OCI-LY1 (cell line): ENCODE results near the gene ZBTB7C.

Experiments
- EZH2 ChIP-seq: fragments of 200-600 bp; sonication (generic), shearing (Covaris generic); IDR thresholded peaks from 2 replicates; pipeline ENCODE4 v1.8.0; 2017; ENCODE audit warnings: borderline replicate concordance, mixed run types, mild to moderate bottlenecking, antibody characterized with exemption, low read length, moderate library complexity, mixed read lengths
- TF ChIP-seq, protein P1 (sequence below): fragments of 200-600 bp; sonication (generic), shearing (Covaris generic); IDR thresholded peaks from 2 replicates; pipeline ENCODE4 v1.5.1; 2017; ENCODE audit warnings: mild to moderate bottlenecking, antibody characterized with exemption, low read length, moderate library complexity, mixed read lengths

DNA sequence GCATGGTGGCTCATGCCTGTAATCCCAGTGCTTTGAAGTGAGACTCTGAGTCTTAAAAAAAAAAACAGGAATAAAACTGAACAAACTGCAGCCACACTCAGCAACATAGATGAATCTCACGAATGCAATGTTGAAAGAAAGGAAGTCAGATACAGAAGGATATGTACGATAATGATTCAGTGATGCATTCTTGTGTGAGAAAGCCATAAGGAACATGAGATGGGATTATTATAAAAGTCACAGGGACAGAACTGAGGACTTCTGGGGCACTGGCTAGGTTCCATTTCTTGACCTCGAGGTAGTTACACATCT lies 421.8 kb downstream of the ZBTB7C start:
- TF ChIP-seq, protein P1, sequence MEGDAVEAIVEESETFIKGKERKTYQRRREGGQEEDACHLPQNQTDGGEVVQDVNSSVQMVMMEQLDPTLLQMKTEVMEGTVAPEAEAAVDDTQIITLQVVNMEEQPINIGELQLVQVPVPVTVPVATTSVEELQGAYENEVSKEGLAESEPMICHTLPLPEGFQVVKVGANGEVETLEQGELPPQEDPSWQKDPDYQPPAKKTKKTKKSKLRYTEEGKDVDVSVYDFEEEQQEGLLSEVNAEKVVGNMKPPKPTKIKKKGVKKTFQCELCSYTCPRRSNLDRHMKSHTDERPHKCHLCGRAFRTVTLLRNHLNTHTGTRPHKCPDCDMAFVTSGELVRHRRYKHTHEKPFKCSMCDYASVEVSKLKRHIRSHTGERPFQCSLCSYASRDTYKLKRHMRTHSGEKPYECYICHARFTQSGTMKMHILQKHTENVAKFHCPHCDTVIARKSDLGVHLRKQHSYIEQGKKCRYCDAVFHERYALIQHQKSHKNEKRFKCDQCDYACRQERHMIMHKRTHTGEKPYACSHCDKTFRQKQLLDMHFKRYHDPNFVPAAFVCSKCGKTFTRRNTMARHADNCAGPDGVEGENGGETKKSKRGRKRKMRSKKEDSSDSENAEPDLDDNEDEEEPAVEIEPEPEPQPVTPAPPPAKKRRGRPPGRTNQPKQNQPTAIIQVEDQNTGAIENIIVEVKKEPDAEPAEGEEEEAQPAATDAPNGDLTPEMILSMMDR = no peak
- no peak for TF ChIP-seq EZH2
